ENCODE results near the gene TPSB2.

GRCh38 chr16:1271380-1271723 is 41.4 kb upstream of the TPSB2 start:
- no peak for TF ChIP-seq CTCF (IDR thresholded peaks at IDR 0.05)
- TF ChIP-seq POLR2A (IDR thresholded peaks at IDR 0.05; ENCODE audit: low read depth) = no peak
